HepG2 (cell line): ENCODE data around the gene KATNB1. TPM values are rescaled to one million over a fixed set of nuclear protein-coding genes. Genes with fewer than 3 reads are reported as not detected.

ENCODE experiments used
- ATAC-seq: fragments of 200-7000 bp; cut with Tn5 transposase; 3 replicates; pipeline ENCODE4 v1.9.1; 2020; ENCODE audit warnings: mild to moderate bottlenecking, moderate library complexity
- BruUV-seq: library from RNA; stranded (reverse); fragments of 400-500 nt; replicated peaks from 2 replicates; lab custom pipeline; 2021; lab: Mats Ljungman, UMichigan
- CTCF ChIA-PET: fragments of 300-600 bp; formaldehyde crosslinking; extraction: SDS; loops from one replicate; lab custom pipeline; 2021; ENCODE audit warnings: low total read pairs, inconsistent platforms, low intra/inter-chr PET ratio; lab: Yijun Ruan, JAX
- POLR2A ChIA-PET: fragments of 350-600 bp; sonication (Branson Sonifier 250); formaldehyde crosslinking; loops from one replicate; lab custom pipeline; 2020; ENCODE audit warnings: antibody characterized with exemption, inconsistent platforms; lab: Yijun Ruan, JAX
- DNase-seq: peaks from one replicate; pipeline ENCODE4 v3.0.0-alpha.2; 2015; ENCODE audit warnings: low spot score
- FAIRE-seq: peaks from 3 replicates; lab custom pipeline; 2011; peaks lifted over from hg19 to GRCh38; lab: Jason Lieb, UNC
- H2AFZ ChIP-seq: one replicate; pipeline ENCODE4 v1.6.1; 2011; ENCODE audit warnings: low read length, inconsistent platforms
- H3K27ac ChIP-seq: fragments of 300-600 bp; 3 replicates; pipeline ENCODE4 v1.8.0; 2011; ENCODE audit warnings: mixed run types, mild to moderate bottlenecking, mixed read lengths, low read length, inconsistent platforms; ENCODE audit not compliant: insufficient read depth; ENCODE audit errors: extremely low read length
- H3K27me3 ChIP-seq, 2 experiments: fragments of 200-600 bp in 1 of 2; 2 replicates in 1 of 2; 3 replicates in 1 of 2; pipeline versions ENCODE4 v1.6.0 to v1.8.0; 2011; ENCODE audit warnings: low read length in 2 of 2, mild to moderate bottlenecking in 2 of 2, moderate library complexity in 2 of 2, inconsistent platforms in 1 of 2; ENCODE audit not compliant: insufficient read depth in 2 of 2, control insufficient read depth in 1 of 2
- H3K36me3 ChIP-seq, 2 experiments: fragments of 200-600 bp in 1 of 2; replicated peaks in 1 of 2; 2 replicates in 1 of 2; 3 replicates in 1 of 2; pipeline versions ENCODE4 v1.5.1 to v1.8.0; 2011; ENCODE audit warnings: low read length in 2 of 2, inconsistent platforms in 1 of 2; ENCODE audit not compliant: insufficient read depth in 2 of 2, control insufficient read depth in 1 of 2
- H3K4me1 ChIP-seq: 2 replicates; pipeline ENCODE4 v1.5.1; 2012; ENCODE audit warnings: low read length, inconsistent platforms; ENCODE audit not compliant: insufficient read depth
- H3K4me2 ChIP-seq: 2 replicates; pipeline ENCODE4 v1.6.0; 2011; ENCODE audit warnings: low read depth, low read length, inconsistent platforms
- H3K4me3 ChIP-seq, 3 experiments: fragments of 200-600 bp in 1 of 3; sonication (generic), shearing (Covaris generic) in 1 of 3; replicated peaks in 1 of 3; 2 replicates each; pipeline ENCODE4 v1.5.1; 2011 to 2016; ENCODE audit warnings: low read length in 3 of 3, inconsistent platforms in 2 of 3, low read depth in 2 of 3, mild to moderate bottlenecking in 2 of 3, control low read depth in 1 of 3, mixed read lengths in 1 of 3; ENCODE audit not compliant: insufficient read depth in 1 of 3
- H3K79me2 ChIP-seq: one replicate; pipeline ENCODE4 v1.6.1; 2011; ENCODE audit warnings: low read length, inconsistent platforms; ENCODE audit not compliant: insufficient read depth
- H3K9ac ChIP-seq: 2 replicates; pipeline ENCODE4 v1.6.0; 2011; ENCODE audit warnings: mild to moderate bottlenecking, low read depth, low read length, inconsistent platforms; ENCODE audit not compliant: insufficient read depth
- H3K9me3 ChIP-seq: 2 replicates; pipeline ENCODE4 v1.5.1; 2012; ENCODE audit warnings: mild to moderate bottlenecking, low read length
- H4K20me1 ChIP-seq: 2 replicates; pipeline ENCODE4 v1.6.0; 2011; ENCODE audit warnings: inconsistent platforms, mild to moderate bottlenecking, low read length, moderate library complexity; ENCODE audit not compliant: insufficient read depth
- CHCHD3 ChIP-seq: sonication (generic); formaldehyde crosslinking; IDR thresholded peaks from 2 replicates; pipeline ENCODE4 v1.8.0; 2022; ENCODE audit warnings: mild to moderate bottlenecking, missing genetic modification reagents, moderate library complexity
- DRAP1 ChIP-seq: IDR thresholded peaks from 2 replicates; pipeline ENCODE4 v1.6.1; 2016; ENCODE audit warnings: missing genetic modification reagents, missing compliant biosample characterization
- ZNF800 ChIP-seq: sonication (generic); formaldehyde crosslinking; IDR thresholded peaks from 2 replicates; pipeline ENCODE4 v1.4.0; 2020; ENCODE audit warnings: missing genetic modification reagents
- WGBS: methylation state at CpG from one replicate; pipeline ENCODE4 v1.1.6; 2017; ENCODE audit warnings: low lambda C conversion rate; 5-methylcytosine and 5-hydroxymethylcytosine counted together
- in situ Hi-C: cut with HindIII; loops from 2 replicates; pipeline ENCODE4 v1.10.0; 2017; ENCODE audit warnings: low pct_unique_long_range_greater_than_20kb; ENCODE audit not compliant: extremely low pct_ligation_motif_present
- intact Hi-C: fragments of 100-400 bp; cut with micrococcal nuclease; formaldehyde crosslinking; loops from one replicate; pipeline ENCODE4 v1.10.0; 2022; ENCODE audit not compliant: unreplicated experiment
- polyA plus RNA-seq, 8 experiments: library from polyadenylated mRNA; depleted of rRNA in 3 of 8; stranded (reverse) in 7 of 8; unstranded in 1 of 8; fragments of >200 nt; fragmentation: Illumina TruSeq in 4 of 8; extraction: Trizol in 4 of 8; gene quantifications; 2 replicates each; pipeline versions ENCODE4 v1.2.1 to v1.2.3, GENCODE V29; 2011 to 2016; ENCODE audit warnings: low read depth in 4 of 8, missing spikeins in 1 of 8, mixed read lengths in 1 of 8; ENCODE audit not compliant: insufficient read depth in 1 of 8
- total RNA-seq, 5 experiments: library from RNA; depleted of rRNA; stranded (reverse); fragments of >200 nt; fragmentation: Illumina TruSeq; extraction: Trizol; gene quantifications; 2 replicates each; pipeline ENCODE4 v1.2.3, GENCODE V29; 2016; ENCODE audit warnings: low read depth in 1 of 5
- TF ChIP-seq, protein P1 (sequence below): fragments of 450-650 bp; IDR thresholded peaks from 2 replicates; pipeline ENCODE4 v1.6.1; 2016
- TF ChIP-seq, protein P2 (sequence below): IDR thresholded peaks from 2 replicates; pipeline ENCODE4 v1.4.0; 2020; ENCODE audit warnings: mild to moderate bottlenecking, missing genetic modification reagents
- TF ChIP-seq, protein P3 (sequence below): sonication (generic); formaldehyde crosslinking; IDR thresholded peaks from 2 replicates; pipeline ENCODE4 v1.4.0; 2020; ENCODE audit warnings: missing genetic modification reagents

KATNB1 gene
- total and polyA plus RNA-seq, 2 of the 13 experiments (the other 11 are each of a cell fraction or from before 2014, with no cell fraction given) = 31.5 to 43.5 TPM

GRCh38 chr16:57769541-57770145 is 34.1 kb downstream of the KATNB1 start:
- WGBS = 95% methylated on average over 21 of the region's 22 CpGs
- ChIA-PET CTCF (no interaction called here), POLR2A (interaction anchor here (1.0 kb wide), 1 partner anchor 34 kb away, joined by 3 read pairs; the partner anchor contains the start of gene KATNB1)
- Histone ChIP-seq H4K20me1 (no peaks in the 10 kb centered on the region), H3K4me3 (no peak overlapping the region), H3K9ac (no peak overlapping the region), H2AFZ (no peak overlapping the region), H3K27ac (no peak overlapping the region), H3K79me2 (no peaks in the 10 kb centered on the region), H3K4me2 (no peak overlapping the region), H3K36me3 (peaks cover 38 to 61% of the 10 kb centered on the region in 2 experiments), H3K4me1 (no peaks in the 10 kb centered on the region), H3K9me3 (no peaks in the 10 kb centered on the region), H3K27me3 (no peaks in the 10 kb centered on the region)
- intact Hi-C loops = no loop called here
- ATAC-seq = no peak
- no peak for FAIRE-seq
- no TSS peak for BruUV-seq
- TF ChIP-seq, protein P1, sequence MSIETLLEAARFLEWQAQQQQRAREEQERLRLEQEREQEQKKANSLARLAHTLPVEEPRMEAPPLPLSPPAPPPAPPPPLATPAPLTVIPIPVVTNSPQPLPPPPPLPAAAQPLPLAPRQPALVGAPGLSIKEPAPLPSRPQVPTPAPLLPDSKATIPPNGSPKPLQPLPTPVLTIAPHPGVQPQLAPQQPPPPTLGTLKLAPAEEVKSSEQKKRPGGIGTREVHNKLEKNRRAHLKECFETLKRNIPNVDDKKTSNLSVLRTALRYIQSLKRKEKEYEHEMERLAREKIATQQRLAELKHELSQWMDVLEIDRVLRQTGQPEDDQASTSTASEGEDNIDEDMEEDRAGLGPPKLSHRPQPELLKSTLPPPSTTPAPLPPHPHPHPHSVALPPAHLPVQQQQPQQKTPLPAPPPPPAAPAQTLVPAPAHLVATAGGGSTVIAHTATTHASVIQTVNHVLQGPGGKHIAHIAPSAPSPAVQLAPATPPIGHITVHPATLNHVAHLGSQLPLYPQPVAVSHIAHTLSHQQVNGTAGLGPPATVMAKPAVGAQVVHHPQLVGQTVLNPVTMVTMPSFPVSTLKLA = peak; percentile 32; the same call in 1 of the 2 replicates
- TF ChIP-seq CHCHD3 (CRISPR knock-in tag) (no peak), ZNF800 (CRISPR knock-in tag) (no peak), DRAP1 (CRISPR knock-in tag) (no peak)
- TF ChIP-seq, protein P2, sequence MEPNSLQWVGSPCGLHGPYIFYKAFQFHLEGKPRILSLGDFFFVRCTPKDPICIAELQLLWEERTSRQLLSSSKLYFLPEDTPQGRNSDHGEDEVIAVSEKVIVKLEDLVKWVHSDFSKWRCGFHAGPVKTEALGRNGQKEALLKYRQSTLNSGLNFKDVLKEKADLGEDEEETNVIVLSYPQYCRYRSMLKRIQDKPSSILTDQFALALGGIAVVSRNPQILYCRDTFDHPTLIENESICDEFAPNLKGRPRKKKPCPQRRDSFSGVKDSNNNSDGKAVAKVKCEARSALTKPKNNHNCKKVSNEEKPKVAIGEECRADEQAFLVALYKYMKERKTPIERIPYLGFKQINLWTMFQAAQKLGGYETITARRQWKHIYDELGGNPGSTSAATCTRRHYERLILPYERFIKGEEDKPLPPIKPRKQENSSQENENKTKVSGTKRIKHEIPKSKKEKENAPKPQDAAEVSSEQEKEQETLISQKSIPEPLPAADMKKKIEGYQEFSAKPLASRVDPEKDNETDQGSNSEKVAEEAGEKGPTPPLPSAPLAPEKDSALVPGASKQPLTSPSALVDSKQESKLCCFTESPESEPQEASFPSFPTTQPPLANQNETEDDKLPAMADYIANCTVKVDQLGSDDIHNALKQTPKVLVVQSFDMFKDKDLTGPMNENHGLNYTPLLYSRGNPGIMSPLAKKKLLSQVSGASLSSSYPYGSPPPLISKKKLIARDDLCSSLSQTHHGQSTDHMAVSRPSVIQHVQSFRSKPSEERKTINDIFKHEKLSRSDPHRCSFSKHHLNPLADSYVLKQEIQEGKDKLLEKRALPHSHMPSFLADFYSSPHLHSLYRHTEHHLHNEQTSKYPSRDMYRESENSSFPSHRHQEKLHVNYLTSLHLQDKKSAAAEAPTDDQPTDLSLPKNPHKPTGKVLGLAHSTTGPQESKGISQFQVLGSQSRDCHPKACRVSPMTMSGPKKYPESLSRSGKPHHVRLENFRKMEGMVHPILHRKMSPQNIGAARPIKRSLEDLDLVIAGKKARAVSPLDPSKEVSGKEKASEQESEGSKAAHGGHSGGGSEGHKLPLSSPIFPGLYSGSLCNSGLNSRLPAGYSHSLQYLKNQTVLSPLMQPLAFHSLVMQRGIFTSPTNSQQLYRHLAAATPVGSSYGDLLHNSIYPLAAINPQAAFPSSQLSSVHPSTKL (CRISPR knock-in tag) = no peak
- TF ChIP-seq, protein P3, sequence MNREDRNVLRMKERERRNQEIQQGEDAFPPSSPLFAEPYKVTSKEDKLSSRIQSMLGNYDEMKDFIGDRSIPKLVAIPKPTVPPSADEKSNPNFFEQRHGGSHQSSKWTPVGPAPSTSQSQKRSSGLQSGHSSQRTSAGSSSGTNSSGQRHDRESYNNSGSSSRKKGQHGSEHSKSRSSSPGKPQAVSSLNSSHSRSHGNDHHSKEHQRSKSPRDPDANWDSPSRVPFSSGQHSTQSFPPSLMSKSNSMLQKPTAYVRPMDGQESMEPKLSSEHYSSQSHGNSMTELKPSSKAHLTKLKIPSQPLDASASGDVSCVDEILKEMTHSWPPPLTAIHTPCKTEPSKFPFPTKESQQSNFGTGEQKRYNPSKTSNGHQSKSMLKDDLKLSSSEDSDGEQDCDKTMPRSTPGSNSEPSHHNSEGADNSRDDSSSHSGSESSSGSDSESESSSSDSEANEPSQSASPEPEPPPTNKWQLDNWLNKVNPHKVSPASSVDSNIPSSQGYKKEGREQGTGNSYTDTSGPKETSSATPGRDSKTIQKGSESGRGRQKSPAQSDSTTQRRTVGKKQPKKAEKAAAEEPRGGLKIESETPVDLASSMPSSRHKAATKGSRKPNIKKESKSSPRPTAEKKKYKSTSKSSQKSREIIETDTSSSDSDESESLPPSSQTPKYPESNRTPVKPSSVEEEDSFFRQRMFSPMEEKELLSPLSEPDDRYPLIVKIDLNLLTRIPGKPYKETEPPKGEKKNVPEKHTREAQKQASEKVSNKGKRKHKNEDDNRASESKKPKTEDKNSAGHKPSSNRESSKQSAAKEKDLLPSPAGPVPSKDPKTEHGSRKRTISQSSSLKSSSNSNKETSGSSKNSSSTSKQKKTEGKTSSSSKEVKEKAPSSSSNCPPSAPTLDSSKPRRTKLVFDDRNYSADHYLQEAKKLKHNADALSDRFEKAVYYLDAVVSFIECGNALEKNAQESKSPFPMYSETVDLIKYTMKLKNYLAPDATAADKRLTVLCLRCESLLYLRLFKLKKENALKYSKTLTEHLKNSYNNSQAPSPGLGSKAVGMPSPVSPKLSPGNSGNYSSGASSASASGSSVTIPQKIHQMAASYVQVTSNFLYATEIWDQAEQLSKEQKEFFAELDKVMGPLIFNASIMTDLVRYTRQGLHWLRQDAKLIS = no peak
- no peak for DNase-seq
- in situ Hi-C loops = no loop called here
